Neuronal stem cell (in vitro differentiated cells): Measurements from ENCODE around the gene TPTE2.
"Not testable (repeated sequence)": the region's sequence is repeated elsewhere in the genome, so short reads cannot be mapped to it uniquely, and the experiment has no call there.

Experiments
- DNase-seq: peaks from one replicate; pipeline ENCODE4 v3.0.0-alpha.2; 2013; ENCODE audit warnings: low spot score
- H2AFZ ChIP-seq: one replicate; pipeline ENCODE4 v1.6.1; 2013; ENCODE audit warnings: mild to moderate bottlenecking, low read length, inconsistent platforms
- H2AK5ac ChIP-seq: 2 replicates; pipeline ENCODE4 v1.6.1; 2013; ENCODE audit warnings: low read depth, mild to moderate bottlenecking, inconsistent platforms, low read length, moderate library complexity, mixed read lengths
- H2BK120ac ChIP-seq: 2 replicates; pipeline ENCODE4 v1.6.1; 2013; ENCODE audit warnings: low read depth, mild to moderate bottlenecking, inconsistent platforms, low read length, moderate library complexity, mixed read lengths
- H2BK12ac ChIP-seq: one replicate; pipeline ENCODE4 v1.6.1; 2013; ENCODE audit warnings: low read length, inconsistent platforms
- H2BK15ac ChIP-seq: 2 replicates; pipeline ENCODE4 v1.6.1; 2013; ENCODE audit warnings: mild to moderate bottlenecking, low read length, inconsistent platforms, mixed read lengths
- H2BK5ac ChIP-seq: one replicate; pipeline ENCODE4 v1.6.1; 2013; ENCODE audit warnings: inconsistent platforms, mild to moderate bottlenecking, low read length, moderate library complexity
- H3K14ac ChIP-seq: one replicate; pipeline ENCODE4 v1.6.1; 2013; ENCODE audit warnings: low read length, inconsistent platforms
- H3K18ac ChIP-seq: 2 replicates; pipeline ENCODE4 v1.6.1; 2013; ENCODE audit warnings: low read length, inconsistent platforms
- H3K23ac ChIP-seq: 2 replicates; pipeline ENCODE4 v1.6.1; 2013; ENCODE audit warnings: low read depth, mild to moderate bottlenecking, mixed read lengths, low read length, inconsistent platforms; ENCODE audit not compliant: poor library complexity
- H3K27ac ChIP-seq: replicated peaks from 3 replicates; pipeline ENCODE4 v1.5.1; 2013; ENCODE audit warnings: low read length, inconsistent platforms
- H3K27me3 ChIP-seq, 3 experiments: 2 replicates each; pipeline ENCODE4 v1.6.1; 2013; ENCODE audit warnings: low read length in 3 of 3, mild to moderate bottlenecking in 2 of 3, inconsistent platforms in 1 of 3, low read depth in 1 of 3, mixed read lengths in 1 of 3, moderate library complexity in 1 of 3; ENCODE audit not compliant: control insufficient read depth in 3 of 3, insufficient read depth in 3 of 3
- H3K36me3 ChIP-seq, 2 donors: replicated peaks in 1 of 2; 2 replicates each; pipeline ENCODE4 v1.6.1; 2013; ENCODE audit warnings: low read length in 2 of 2; ENCODE audit not compliant: control insufficient read depth in 2 of 2, insufficient read depth in 2 of 2
- H3K4ac ChIP-seq: 2 replicates; pipeline ENCODE4 v1.6.1; 2013; ENCODE audit warnings: inconsistent platforms, mild to moderate bottlenecking, low read length, moderate library complexity
- H3K4me1 ChIP-seq, 2 donors: 1 replicate in 1 of 2; 2 replicates in 1 of 2; pipeline ENCODE4 v1.6.1; 2013; ENCODE audit warnings: low read length in 2 of 2, low read depth in 1 of 2; ENCODE audit not compliant: control insufficient read depth in 2 of 2, insufficient read depth in 1 of 2
- H3K4me2 ChIP-seq: one replicate; pipeline ENCODE4 v1.6.1; 2013; ENCODE audit warnings: mild to moderate bottlenecking, low read length, inconsistent platforms; ENCODE audit not compliant: insufficient read depth, poor library complexity, severe bottlenecking
- H3K4me3 ChIP-seq, 2 donors: 2 replicates each; pipeline ENCODE4 v1.5.1; 2013; ENCODE audit warnings: low read length in 2 of 2, mild to moderate bottlenecking in 2 of 2, inconsistent platforms in 1 of 2, moderate library complexity in 1 of 2
- H3K79me1 ChIP-seq: one replicate; pipeline ENCODE4 v1.6.1; 2013; ENCODE audit warnings: low read depth, mild to moderate bottlenecking, inconsistent platforms, low read length, moderate library complexity
- H3K9ac ChIP-seq: one replicate; pipeline ENCODE4 v1.6.1; 2013; ENCODE audit warnings: mild to moderate bottlenecking, low read depth, low read length, inconsistent platforms; ENCODE audit not compliant: poor library complexity
- H3K9me3 ChIP-seq, 2 donors: replicated peaks in 1 of 2; 2 replicates each; pipeline versions ENCODE3 to v1.6.1; 2013; ENCODE audit warnings: low read length in 2 of 2, mild to moderate bottlenecking in 2 of 2, inconsistent platforms in 1 of 2, low read depth in 1 of 2, mixed read lengths in 1 of 2, moderate library complexity in 1 of 2; ENCODE audit not compliant: control insufficient read depth in 2 of 2, insufficient read depth in 1 of 2
- H4K8ac ChIP-seq: one replicate; pipeline ENCODE4 v1.6.1; 2013; ENCODE audit warnings: low read depth, mild to moderate bottlenecking, inconsistent platforms, low read length, moderate library complexity
- H4K91ac ChIP-seq: one replicate; pipeline ENCODE4 v1.6.1; 2013; ENCODE audit warnings: low read length, low read depth, mild to moderate bottlenecking, inconsistent platforms; ENCODE audit not compliant: poor library complexity
- WGBS, 2 donors: extraction: QIAGEN DNeasy Blood & Tissue Kit; methylation state at CpG; one replicate each; pipeline ENCODE4 v1.1.7; 2013; ENCODE audit warnings: missing lambda C conversion rate in 2 of 2, mixed read lengths in 1 of 2; ENCODE audit not compliant: insufficient read length in 2 of 2, insufficient replicate concordance in 1 of 2; ENCODE audit errors: extremely low coverage in 2 of 2; 5-methylcytosine and 5-hydroxymethylcytosine counted together

The TPTE2 gene

GRCh38 chr13:19557287-19557686 lies 4.0 kb downstream of the TPTE2 start:
- no CpG with 5 or more reads among the region's 4 CpGs for WGBS, 2 donors

GRCh38 chr13:19549245-19549644 lies 12.1 kb downstream of the TPTE2 start:
- H3K79me1 ChIP-seq, H3K27ac ChIP-seq, H3K27me3 ChIP-seq, H4K91ac ChIP-seq, H3K4me3 ChIP-seq, H2BK15ac ChIP-seq, H4K8ac ChIP-seq, H3K14ac ChIP-seq, H3K9me3 ChIP-seq, H3K4ac ChIP-seq, H3K4me2 ChIP-seq, H3K9ac ChIP-seq, H3K18ac ChIP-seq, H2BK12ac ChIP-seq, DNase-seq, H2BK5ac ChIP-seq, H3K23ac ChIP-seq, H3K4me1 ChIP-seq, H2AFZ ChIP-seq, H2AK5ac ChIP-seq, H2BK120ac ChIP-seq, H3K36me3 ChIP-seq: not testable (repeated sequence)
- no CpG with 5 or more reads among the region's 4 CpGs for WGBS, 2 donors

More at GRCh38 chr13:19557287-19557686, 4.0 kb downstream of the TPTE2 start:
- H3K36me3 ChIP-seq, H3K18ac ChIP-seq, H2BK15ac ChIP-seq, H3K27ac ChIP-seq, H4K91ac ChIP-seq, H2AFZ ChIP-seq, DNase-seq, H3K4ac ChIP-seq, H2BK120ac ChIP-seq, H3K4me1 ChIP-seq, H3K23ac ChIP-seq, H3K4me2 ChIP-seq, H3K14ac ChIP-seq, H2BK5ac ChIP-seq, H2BK12ac ChIP-seq, H3K79me1 ChIP-seq, H4K8ac ChIP-seq, H3K9ac ChIP-seq, H3K9me3 ChIP-seq, H3K4me3 ChIP-seq, H2AK5ac ChIP-seq, H3K27me3 ChIP-seq: not testable (repeated sequence)

GRCh38 chr13:19525634-19526033 lies 35.7 kb downstream of the TPTE2 start:
- not testable (repeated sequence) for H3K4ac ChIP-seq, H4K8ac ChIP-seq, H3K36me3 ChIP-seq, H2BK15ac ChIP-seq, H3K9ac ChIP-seq, H3K14ac ChIP-seq, H2BK12ac ChIP-seq, DNase-seq, H3K23ac ChIP-seq, H3K79me1 ChIP-seq, H2BK120ac ChIP-seq, H3K9me3 ChIP-seq, H3K4me3 ChIP-seq, H2AFZ ChIP-seq, H2BK5ac ChIP-seq, H3K27me3 ChIP-seq, H3K4me1 ChIP-seq, H3K18ac ChIP-seq, H4K91ac ChIP-seq, H3K27ac ChIP-seq, H2AK5ac ChIP-seq, H3K4me2 ChIP-seq

- H4K91ac ChIP-seq: no peak overlapping the region
- H3K27ac ChIP-seq: no peak overlapping the region
- H2AFZ ChIP-seq: no peak overlapping the region
- H2AK5ac ChIP-seq: no peak overlapping the region
- H3K4me2 ChIP-seq: no peak overlapping the region
- no peak overlapping the region for H2BK15ac ChIP-seq
- no peak overlapping the region for H3K9ac ChIP-seq
- no peak overlapping the region for H3K4me3 ChIP-seq
- no peak overlapping the region for H2BK120ac ChIP-seq
- H3K4me1 ChIP-seq: no peaks in the 10 kb centered on the region
- H2BK12ac ChIP-seq: no peak overlapping the region
- no peak overlapping the region for H4K8ac ChIP-seq
- no peaks in the 10 kb centered on the region for H3K36me3 ChIP-seq
- no peaks in the 10 kb centered on the region for H3K9me3 ChIP-seq
- H3K27me3 ChIP-seq: no peaks in the 10 kb centered on the region
- no peak for DNase-seq
- H2BK5ac ChIP-seq: no peak overlapping the region
- no peak overlapping the region for H3K14ac ChIP-seq
- H3K18ac ChIP-seq: no peak overlapping the region
- H3K79me1 ChIP-seq: no peaks in the 10 kb centered on the region
- no peak overlapping the region for H3K23ac ChIP-seq
- H3K4ac ChIP-seq: no peak overlapping the region
These were observed 42.3 kb downstream of the TPTE2 start for GRCh38 chr13:19519049-19519448.
